Liver (tissue), 3 donors: ENCODE data around the gene GPD2.

Experiments used
- CTCF ChIP-seq: fragments of 150-350 bp; IDR thresholded peaks from 2 replicates; pipeline ENCODE4 v1.5.1; 2017; ENCODE audit warnings: improper control_type of control experiment, low read depth, low read length; ENCODE audit not compliant: missing input control
- JUND ChIP-seq, 2 donors: IDR thresholded peaks; 2 replicates each; pipeline ENCODE4 v1.6.1; 2016; ENCODE audit warnings: antibody characterized with exemption in 2 of 2
- donor health status: healthy.
- donor health status: healthy.

- TF ChIP-seq CTCF: no peak
- TF ChIP-seq JUND (IDR thresholded peaks at IDR 0.05): no peak
Observed at GRCh38 chr2:156586621-156587020, 150.4 kb downstream of the GPD2 start.
